A549 (cell line): ENCODE results near the gene BDNF.

Experiments
- BHLHE40 ChIP-seq: IDR thresholded peaks from 2 replicates; pipeline ENCODE4 v1.6.1; 2012; ENCODE audit warnings: low read depth, low read length, inconsistent platforms
- CTCF ChIP-seq: fragments of >200 bp; sonication (Bioruptor Twin); formaldehyde crosslinking; IDR thresholded peaks from 3 replicates; pipeline ENCODE4 v1.5.1; 2016
- HDAC2 ChIP-seq: fragments of 200-600 bp; sonication (generic); IDR thresholded peaks from 2 replicates; pipeline ENCODE4 v1.6.1; 2016
- HOXA7 ChIP-seq: fragments of 250-450 bp; sonication (Bioruptor Pico); IDR thresholded peaks from 2 replicates; pipeline ENCODE4 v1.5.0; 2020; ENCODE audit warnings: mild to moderate bottlenecking, moderate library complexity
- MYC ChIP-seq: IDR thresholded peaks from 2 replicates; pipeline ENCODE4 v1.6.1; 2012; ENCODE audit warnings: mild to moderate bottlenecking, inconsistent platforms, low read length, improper control_type of control experiment, borderline replicate concordance
- NR3C1 ChIP-seq: fragments of >200 bp; sonication (Bioruptor Twin); formaldehyde crosslinking; IDR thresholded peaks from 3 replicates; pipeline ENCODE4 v1.6.1; 2017
- RAD21 ChIP-seq, 2 experiments: fragments of >200 bp in 1 of 2; sonication (Bioruptor Twin) in 1 of 2; formaldehyde crosslinking in 1 of 2; IDR thresholded peaks in 1 of 2; conservative IDR thresholded peaks in 1 of 2; 2 replicates in 1 of 2; 3 replicates in 1 of 2; pipeline ENCODE4 v1.6.1; 2012 to 2018; ENCODE audit warnings: inconsistent platforms in 1 of 2
- REST ChIP-seq: fragments of 200-600 bp; sonication (generic); IDR thresholded peaks from 2 replicates; pipeline ENCODE4 v1.6.1; 2016; ENCODE audit warnings: antibody characterized with exemption, mild to moderate bottlenecking, moderate library complexity
- RFX5 ChIP-seq: fragments of 450-650 bp; IDR thresholded peaks from 2 replicates; pipeline ENCODE4 v1.7.1; 2014; ENCODE audit warnings: antibody characterized with exemption, mild to moderate bottlenecking, moderate library complexity

- TF ChIP-seq HOXA7 (CRISPR knock-in tag) (no peak), RFX5 (no peak), CTCF (no peak), BHLHE40 (no peak), RAD21 (conservative IDR thresholded peaks at IDR 0.05 in 1 of 2, IDR thresholded peaks at IDR 0.05 in 1 of 2) (no peak), MYC (no peak), HDAC2 (no peak), REST (no peak), NR3C1 (no peak)
Measured at GRCh38 chr11:27717801-27718229, 17.6 kb upstream of the BDNF start.
